ENCODE data around the gene FXYD5. TPM values are rescaled to one million over a fixed set of nuclear protein-coding genes. Genes with fewer than 3 reads are reported as not detected.

The FXYD5 gene
- total RNA-seq, 1 experiment from 2014 or later: 760 TPM

DNA sequence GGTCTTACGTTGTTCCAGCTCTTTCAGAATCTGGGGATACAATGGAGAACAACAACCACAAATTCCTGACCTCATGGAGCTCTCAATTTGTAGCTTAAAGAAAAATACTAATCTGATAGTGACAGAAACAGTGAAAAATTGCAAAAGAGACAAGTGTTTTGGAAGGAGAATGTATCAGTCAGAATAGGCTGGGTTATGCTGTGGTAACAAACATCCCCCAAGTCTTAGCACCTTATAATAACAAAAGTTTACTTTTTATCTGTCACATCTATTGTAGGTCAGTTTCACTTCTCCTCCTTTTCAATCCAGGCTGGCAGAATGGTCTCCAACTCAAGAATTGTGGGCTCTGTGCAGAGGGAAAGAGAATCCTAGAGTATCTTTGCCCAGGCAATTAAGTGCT, 64.5 kb downstream of the FXYD5 start:
- peaks cover 4% of the 10 kb centered on the region for H3K9me3 Mint-ChIP-seq (ENCODE audit: low read depth, unreplicated experiment)
- no peaks in the 10 kb centered on the region for H3K27me3 Mint-ChIP-seq (ENCODE audit: unreplicated experiment)
- no TSS peak for BruUV-seq (replicated peaks)
- no peak overlapping the region for H3K4me3 Mint-ChIP-seq (ENCODE audit: low read depth, unreplicated experiment)
- intact Hi-C loops (cut with micrococcal nuclease; ENCODE audit: unreplicated experiment): loop anchor here (5.0 to 10.0 kb wide), 2 partner anchors 57 to 154 kb away; no protein-coding TSS in a partner anchor
- CTCF ChIA-PET: no interaction called here
- no peak for DNase-seq
- H3K27ac Mint-ChIP-seq (ENCODE audit: unreplicated experiment): no peak overlapping the region
- TF ChIP-seq, protein P1, sequence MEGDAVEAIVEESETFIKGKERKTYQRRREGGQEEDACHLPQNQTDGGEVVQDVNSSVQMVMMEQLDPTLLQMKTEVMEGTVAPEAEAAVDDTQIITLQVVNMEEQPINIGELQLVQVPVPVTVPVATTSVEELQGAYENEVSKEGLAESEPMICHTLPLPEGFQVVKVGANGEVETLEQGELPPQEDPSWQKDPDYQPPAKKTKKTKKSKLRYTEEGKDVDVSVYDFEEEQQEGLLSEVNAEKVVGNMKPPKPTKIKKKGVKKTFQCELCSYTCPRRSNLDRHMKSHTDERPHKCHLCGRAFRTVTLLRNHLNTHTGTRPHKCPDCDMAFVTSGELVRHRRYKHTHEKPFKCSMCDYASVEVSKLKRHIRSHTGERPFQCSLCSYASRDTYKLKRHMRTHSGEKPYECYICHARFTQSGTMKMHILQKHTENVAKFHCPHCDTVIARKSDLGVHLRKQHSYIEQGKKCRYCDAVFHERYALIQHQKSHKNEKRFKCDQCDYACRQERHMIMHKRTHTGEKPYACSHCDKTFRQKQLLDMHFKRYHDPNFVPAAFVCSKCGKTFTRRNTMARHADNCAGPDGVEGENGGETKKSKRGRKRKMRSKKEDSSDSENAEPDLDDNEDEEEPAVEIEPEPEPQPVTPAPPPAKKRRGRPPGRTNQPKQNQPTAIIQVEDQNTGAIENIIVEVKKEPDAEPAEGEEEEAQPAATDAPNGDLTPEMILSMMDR (IDR thresholded peaks at IDR 0.05; ENCODE audit: unreplicated experiment): no peak
- H3K4me1 Mint-ChIP-seq (ENCODE audit: low read depth, unreplicated experiment): peaks cover 18% of the 10 kb centered on the region
- peaks cover 3% of the 10 kb centered on the region for H3K36me3 Mint-ChIP-seq (ENCODE audit: insufficient read depth, unreplicated experiment)

Other genes starting within 250 kb of the FXYD5 start
- 2.9 and 4.2 TPM in 2 replicates for gene ZNF30, start 227.8 kb upstream of the FXYD5 start, total RNA-seq (2022)
- 9.1 and 9.3 TPM in 2 replicates for gene ZNF792, start 190.5 kb upstream of the FXYD5 start, total RNA-seq (2022)
- gene GRAMD1A, start 154.4 kb upstream of the FXYD5 start, total RNA-seq (2022): 114 and 126 TPM in 2 replicates
- gene SCN1B, start 124.3 kb upstream of the FXYD5 start, total RNA-seq (2022): 1.4 and 2.1 TPM in 2 replicates
- gene HPN, start 113.0 kb upstream of the FXYD5 start, total RNA-seq (2022): 1.4 and 2.2 TPM in 2 replicates
- gene FXYD3, start 38.9 kb upstream of the FXYD5 start, total RNA-seq (2022): 183 and 291 TPM in 2 replicates
- gene LGI4, start 19.7 kb upstream of the FXYD5 start, total RNA-seq (2022): 0.42 and 0.68 TPM in 2 replicates
- gene FXYD1, start 15.9 kb upstream of the FXYD5 start, total RNA-seq (2022): 1.6 and 2.0 TPM in 2 replicates
- 0.90 and 1.3 TPM in 2 replicates for gene FXYD7, start 11.5 kb upstream of the FXYD5 start, total RNA-seq (2022)
- gene FAM187B, start 74.0 kb downstream of the FXYD5 start, total RNA-seq (2022): not detected in 2 replicates
- gene LSR, start 94.3 kb downstream of the FXYD5 start, total RNA-seq (2022): 494 and 609 TPM in 2 replicates
- 114 and 127 TPM in 2 replicates for gene USF2, start 114.2 kb downstream of the FXYD5 start, total RNA-seq (2022)
- gene HAMP, start 127.8 kb downstream of the FXYD5 start, total RNA-seq (2022): 0.45 TPM in 1 of 2 replicates, not detected in the other
- gene MAG, start 137.4 kb downstream of the FXYD5 start, total RNA-seq (2022): not detected in 2 replicates
- 5.9 and 7.6 TPM in 2 replicates for gene CD22, start 174.5 kb downstream of the FXYD5 start, total RNA-seq (2022)
- gene FFAR1, start 193.2 kb downstream of the FXYD5 start, total RNA-seq (2022): not detected in 2 replicates
- not detected in 2 replicates for gene FFAR3, start 203.7 kb downstream of the FXYD5 start, total RNA-seq (2022)
- not detected in 2 replicates for gene GPR42, start 216.3 kb downstream of the FXYD5 start, total RNA-seq (2022)